ENCODE results near the gene EBP.
"Not testable (repeated sequence)": the region's sequence is repeated elsewhere in the genome, so short reads cannot be mapped to it uniquely, and the experiment has no call there.

The EBP gene

GRCh38 chrX:48508400-48509244 lies 13.0 kb upstream of the EBP start, which contains the start of gene PORCN:
Gene PORCN (plus strand): TSS chrX:48508992. CDS start chrX:48509821, 829 bp downstream.
- Mint-ChIP-seq H3K27me3 (peaks cover 0 to 4% of the 10 kb centered on the region in 2 donors), H3K4me3 (peak within 1 kb of the TSS; percentile 93 to 96), H3K9me3 (no peaks in the 10 kb centered on the region), H3K4me1 (peaks cover 18 to 29% of the 10 kb centered on the region in 2 donors), H3K27ac (peak within 1 kb of the TSS; percentile 97), H3K36me3 (peaks cover 8 to 12% of the 10 kb centered on the region in 2 donors)
- ATAC-seq (replicated peaks) (peak; percentile 87 to 92), DNase-seq (peak; percentile 70)

DNA sequence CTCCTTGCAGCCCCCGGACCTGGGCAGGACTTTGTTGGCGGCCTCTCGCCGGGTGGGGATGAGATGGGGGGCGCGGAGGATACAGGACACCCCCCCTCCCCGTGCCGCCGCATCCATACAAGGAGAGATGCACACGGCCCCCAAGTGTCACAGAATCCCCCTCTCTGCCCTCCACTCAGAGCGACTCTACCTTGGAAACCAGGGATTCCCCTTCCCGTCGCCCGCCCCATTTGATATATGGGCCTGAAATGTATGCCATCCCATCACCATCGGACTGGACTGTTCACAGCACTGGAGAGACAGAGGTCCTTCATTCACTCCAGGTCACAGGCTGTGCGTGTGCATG lies 12.4 kb upstream of the EBP start:
- no peaks in the 10 kb centered on the region for H3K9me3 Mint-ChIP-seq
- H3K36me3 Mint-ChIP-seq, result peaks cover 8 to 12% of the 10 kb centered on the region in 2 donors
- peak overlapping the region; percentile 93 to 96 for H3K4me3 Mint-ChIP-seq
- ATAC-seq (replicated peaks) (peak; percentile 23 to 29), DNase-seq (no peak)
- H3K27ac Mint-ChIP-seq, result peak overlapping the region; percentile 97
- peaks cover 18 to 29% of the 10 kb centered on the region in 2 donors for H3K4me1 Mint-ChIP-seq
- peaks cover 0 to 4% of the 10 kb centered on the region in 2 donors for H3K27me3 Mint-ChIP-seq

- Mint-ChIP-seq H3K4me1 (peaks cover 18 to 29% of the 10 kb centered on the region in 2 donors), H3K36me3 (peaks cover 8 to 15% of the 10 kb centered on the region in 2 donors), H3K9me3 (no peaks in the 10 kb centered on the region), H3K4me3 (peak overlapping the region; percentile 93 to 96), H3K27me3 (peaks cover 0 to 4% of the 10 kb centered on the region in 2 donors), H3K27ac (peak overlapping the region; percentile 97)
- ATAC-seq (replicated peaks) (no peak), DNase-seq (no peak)
Measured at GRCh38 chrX:48509619-48510018, 12.0 kb upstream of the EBP start.

GRCh38 chrX:48511560-48511959 lies 10.0 kb upstream of the EBP start:
- Mint-ChIP-seq H3K9me3 (no peaks in the 10 kb centered on the region), H3K36me3 (peaks cover 16 to 22% of the 10 kb centered on the region in 2 donors), H3K27ac (no peak overlapping the region), H3K4me1 (peaks cover 18 to 29% of the 10 kb centered on the region in 2 donors), H3K4me3 (no peak overlapping the region), H3K27me3 (peaks cover 0 to 4% of the 10 kb centered on the region in 2 donors)
- ATAC-seq (replicated peaks) (no peak), DNase-seq (no peak)

DNA sequence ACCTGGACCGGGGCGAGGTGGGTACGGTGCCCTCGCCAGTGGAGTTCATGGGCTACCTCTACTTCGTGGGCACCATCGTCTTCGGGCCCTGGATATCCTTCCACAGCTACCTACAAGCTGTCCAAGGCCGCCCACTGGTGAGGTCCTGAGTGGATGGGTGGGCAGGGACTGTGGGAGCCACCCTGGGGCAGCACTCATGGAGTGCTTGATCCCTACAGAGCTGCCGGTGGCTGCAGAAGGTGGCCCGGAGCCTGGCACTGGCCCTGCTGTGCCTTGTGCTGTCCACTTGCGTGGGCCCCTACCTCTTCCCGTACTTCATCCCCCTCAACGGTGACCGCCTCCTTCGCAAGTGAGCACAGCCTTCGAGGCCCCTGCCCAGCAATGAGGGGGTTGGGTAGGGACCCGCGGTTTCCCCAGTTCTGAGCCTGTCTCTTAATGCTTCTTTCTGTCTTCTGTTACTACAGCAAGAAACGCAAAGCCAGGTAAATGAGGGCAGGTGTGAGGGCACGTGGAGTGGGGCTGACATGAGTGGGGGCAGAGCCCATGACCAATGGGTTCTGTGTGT lies 9.2 kb upstream of the EBP start:
- H3K27ac Mint-ChIP-seq, result no peak overlapping the region
- peaks cover 0 to 4% of the 10 kb centered on the region in 2 donors for H3K27me3 Mint-ChIP-seq
- H3K4me3 Mint-ChIP-seq, result no peak overlapping the region
- peaks cover 18 to 29% of the 10 kb centered on the region in 2 donors for H3K4me1 Mint-ChIP-seq
- no peak for ATAC-seq (replicated peaks)
- H3K9me3 Mint-ChIP-seq, result no peaks in the 10 kb centered on the region
- DNase-seq, result no peak
- H3K36me3 Mint-ChIP-seq, result peaks cover 20 to 22% of the 10 kb centered on the region in 2 donors

- H3K27ac Mint-ChIP-seq, result no peak overlapping the region
- peaks cover 20 to 22% of the 10 kb centered on the region in 2 donors for H3K36me3 Mint-ChIP-seq
- peaks cover 0 to 4% of the 10 kb centered on the region in 2 donors for H3K27me3 Mint-ChIP-seq
- DNase-seq, result no peak
- no peaks in the 10 kb centered on the region for H3K9me3 Mint-ChIP-seq
- no peak overlapping the region for H3K4me3 Mint-ChIP-seq
- ATAC-seq (replicated peaks), result no peak
- peaks cover 15 to 24% of the 10 kb centered on the region in 2 donors for H3K4me1 Mint-ChIP-seq
Measured at GRCh38 chrX:48513670-48514069, 7.9 kb upstream of the EBP start.

DNA sequence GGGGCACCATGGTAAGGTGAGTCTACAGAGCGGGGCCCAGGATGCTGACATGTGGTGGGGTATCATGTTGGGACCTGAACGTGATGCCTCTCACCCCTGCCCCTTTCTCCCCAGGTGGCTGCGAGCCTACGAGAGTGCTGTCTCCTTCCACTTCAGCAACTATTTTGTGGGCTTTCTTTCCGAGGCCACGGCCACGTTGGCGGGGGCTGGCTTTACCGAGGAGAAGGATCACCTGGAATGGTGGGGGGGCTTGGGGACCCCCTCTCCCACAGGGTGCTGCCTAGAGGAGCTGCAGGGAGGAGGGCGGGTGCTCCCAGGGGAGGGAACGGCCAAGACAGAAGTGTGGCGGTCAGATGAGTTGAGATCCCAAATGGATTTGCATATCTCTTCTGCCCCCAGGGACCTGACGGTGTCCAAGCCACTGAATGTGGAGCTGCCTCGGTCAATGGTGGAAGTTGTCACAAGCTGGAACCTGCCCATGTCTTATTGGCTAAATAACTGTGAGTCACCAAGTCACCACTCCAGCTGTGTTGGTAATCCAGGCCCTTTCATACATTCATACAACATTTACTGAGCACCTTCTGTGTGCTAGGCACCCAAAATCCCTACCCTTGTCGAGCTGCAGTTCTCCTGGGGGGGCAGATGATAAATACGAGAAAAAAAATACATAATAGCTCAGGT lies 7.3 kb upstream of the EBP start:
- DNase-seq, result no peak
- Mint-ChIP-seq H3K9me3 (no peaks in the 10 kb centered on the region), H3K36me3 (peaks cover 20 to 22% of the 10 kb centered on the region in 2 donors), H3K4me1 (peaks cover 13 to 22% of the 10 kb centered on the region in 2 donors), H3K27ac (no peak overlapping the region), H3K4me3 (no peak overlapping the region), H3K27me3 (peaks cover 0 to 4% of the 10 kb centered on the region in 2 donors)
- ATAC-seq (replicated peaks), result no peak

- no peak overlapping the region for H3K4me3 Mint-ChIP-seq
- H3K9me3 Mint-ChIP-seq, result no peaks in the 10 kb centered on the region
- DNase-seq (no peak), ATAC-seq (replicated peaks) (no peak)
- H3K27ac Mint-ChIP-seq, result no peak overlapping the region
- peaks cover 20% of the 10 kb centered on the region in 2 donors for H3K36me3 Mint-ChIP-seq
- peaks cover 6 to 15% of the 10 kb centered on the region in 2 donors for H3K4me1 Mint-ChIP-seq
- H3K27me3 Mint-ChIP-seq, result peaks cover 0 to 4% of the 10 kb centered on the region in 2 donors
Measured at GRCh38 chrX:48514868-48515460, 6.6 kb upstream of the EBP start.

DNA sequence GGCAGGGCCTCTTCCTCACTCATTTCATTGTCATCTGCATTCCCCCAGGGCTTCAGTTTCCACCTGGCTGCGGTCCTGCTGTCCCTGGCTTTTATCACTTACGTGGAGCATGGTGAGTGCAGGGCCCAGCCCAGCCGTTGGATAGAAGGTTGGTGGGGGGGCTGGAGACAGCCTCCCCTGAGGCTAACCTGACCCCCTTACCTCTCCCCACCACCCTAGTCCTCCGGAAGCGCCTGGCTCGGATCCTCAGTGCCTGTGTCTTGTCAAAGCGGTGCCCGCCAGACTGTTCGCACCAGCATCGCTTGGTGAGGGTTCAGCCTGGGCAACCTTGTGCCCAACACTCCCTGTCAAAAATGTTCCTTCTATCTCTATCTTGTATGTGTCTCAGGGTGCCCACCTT lies 5.8 kb upstream of the EBP start:
- no peak overlapping the region for H3K4me3 Mint-ChIP-seq

DNA sequence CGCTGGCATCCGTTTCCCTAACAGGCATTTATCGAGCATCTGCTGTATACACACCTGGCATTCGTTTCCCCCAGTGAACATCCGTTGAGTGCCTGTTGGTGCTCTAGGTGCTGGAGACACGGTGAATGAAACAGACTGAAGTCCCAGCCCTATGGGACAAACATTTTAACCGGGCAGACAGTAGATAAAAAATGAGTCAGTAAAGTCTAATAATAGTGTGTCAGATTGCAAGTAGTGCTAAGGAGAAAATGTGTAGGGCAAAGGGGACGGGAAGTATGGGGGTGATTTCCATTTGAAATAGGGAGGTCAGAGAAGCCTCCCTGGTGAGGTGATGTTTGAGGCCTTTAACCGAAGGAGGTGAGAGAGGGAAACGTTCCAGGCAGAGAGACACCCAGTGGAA lies 5.3 kb upstream of the EBP start:
- Mint-ChIP-seq H3K4me3 (no peak overlapping the region), H3K9me3 (peaks cover 0 to 5% of the 10 kb centered on the region in 2 donors), H3K27me3 (peaks cover 0 to 4% of the 10 kb centered on the region in 2 donors), H3K27ac (no peak overlapping the region), H3K36me3 (peaks cover 16 to 20% of the 10 kb centered on the region in 2 donors), H3K4me1 (peaks cover 6 to 15% of the 10 kb centered on the region in 2 donors)
- ATAC-seq (replicated peaks) (no peak), DNase-seq (no peak)

More for the DNA sequence above, 5.8 kb upstream of the EBP start:
- ATAC-seq (replicated peaks), result no peak
- no peak overlapping the region for H3K27ac Mint-ChIP-seq
- H3K4me1 Mint-ChIP-seq, result peaks cover 5 to 15% of the 10 kb centered on the region in 2 donors
- H3K36me3 Mint-ChIP-seq, result peaks cover 20 to 23% of the 10 kb centered on the region in 2 donors
- no peak for DNase-seq
- H3K9me3 Mint-ChIP-seq, result peaks cover 0 to 3% of the 10 kb centered on the region in 2 donors
- peaks cover 0 to 4% of the 10 kb centered on the region in 2 donors for H3K27me3 Mint-ChIP-seq

- Mint-ChIP-seq H3K27me3 (peaks cover 0 to 3% of the 10 kb centered on the region in 2 donors), H3K27ac (no peak overlapping the region), H3K4me3 (no peak overlapping the region), H3K4me1 (peaks cover 5 to 12% of the 10 kb centered on the region in 2 donors), H3K9me3 (peaks cover 0 to 5% of the 10 kb centered on the region in 2 donors), H3K36me3 (peaks cover 13 to 17% of the 10 kb centered on the region in 2 donors)
- DNase-seq, result no peak
- no peak for ATAC-seq (replicated peaks)
Measured at GRCh38 chrX:48516987-48517386, 4.6 kb upstream of the EBP start.

DNA sequence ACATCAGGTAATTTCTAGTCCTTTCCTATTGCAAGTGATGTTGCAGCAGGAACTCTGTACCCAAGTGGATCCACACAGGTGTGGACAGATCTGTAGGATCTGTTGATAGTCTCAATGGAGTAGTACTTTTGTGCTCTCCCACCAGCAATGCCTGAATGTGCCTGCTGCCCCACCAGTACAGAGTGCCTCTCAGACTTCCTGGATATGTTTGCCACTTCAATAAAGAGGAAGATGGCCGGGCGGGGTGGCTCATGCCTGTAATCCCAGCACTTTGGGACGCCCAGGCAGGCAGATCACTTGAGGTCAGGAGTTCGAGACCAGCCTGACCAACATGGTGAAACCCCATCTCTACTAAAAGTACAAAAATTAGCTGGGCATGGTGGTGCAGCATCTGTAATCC lies 2.1 kb upstream of the EBP start:
- H3K27ac Mint-ChIP-seq, DNase-seq: not testable (repeated sequence)

DNA sequence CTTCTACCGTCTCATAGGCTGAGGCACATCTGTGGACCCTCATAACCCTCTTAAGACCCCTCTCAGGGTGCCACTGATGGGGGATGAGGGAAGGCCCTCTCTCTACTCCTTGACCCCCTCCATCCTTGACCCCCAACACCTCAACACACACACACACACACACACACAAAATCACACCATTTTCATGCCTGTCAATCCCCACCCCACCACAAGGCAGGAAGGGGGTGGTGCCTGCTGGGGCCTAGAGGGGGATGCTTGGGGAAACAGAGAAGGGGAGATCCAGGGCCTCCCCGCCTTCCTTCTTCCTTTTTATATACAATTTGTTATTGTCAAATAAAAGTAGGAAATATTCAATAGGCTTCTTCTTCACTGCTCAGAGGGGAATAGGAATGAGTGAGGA lies 1.2 kb upstream of the EBP start:
- Mint-ChIP-seq H3K4me3 (peak overlapping the region in 1 of 2 donors; percentile 87), H3K27ac (peak overlapping the region; percentile 80), H3K9me3 (peaks cover 0 to 8% of the 10 kb centered on the region in 2 donors), H3K36me3 (peaks cover 10% of the 10 kb centered on the region in 2 donors), H3K4me1 (peaks cover 9 to 17% of the 10 kb centered on the region in 2 donors), H3K27me3 (no peaks in the 10 kb centered on the region)
- no peak for ATAC-seq (replicated peaks)
- DNase-seq, result no peak

More for the DNA sequence above, 2.1 kb upstream of the EBP start:
- H3K36me3 Mint-ChIP-seq, result peaks cover 16 to 19% of the 10 kb centered on the region in 2 donors
- not testable (repeated sequence) for H3K9me3 Mint-ChIP-seq; H3K4me3 Mint-ChIP-seq; H3K27me3 Mint-ChIP-seq; ATAC-seq (replicated peaks)
- peaks cover 9 to 17% of the 10 kb centered on the region in 2 donors for H3K4me1 Mint-ChIP-seq

- peak overlapping the region; percentile 80 for H3K27ac Mint-ChIP-seq
- peak in 1 of 2 donors; percentile 4 for ATAC-seq (replicated peaks)
- H3K27me3 Mint-ChIP-seq, result no peaks in the 10 kb centered on the region
- peaks cover 0 to 8% of the 10 kb centered on the region in 2 donors for H3K9me3 Mint-ChIP-seq
- DNase-seq, result no peak
- H3K4me3 Mint-ChIP-seq, result peak overlapping the region; percentile 84 to 87
- H3K36me3 Mint-ChIP-seq, result peaks cover 10% of the 10 kb centered on the region in 2 donors
- H3K4me1 Mint-ChIP-seq, result peaks cover 9 to 17% of the 10 kb centered on the region in 2 donors
Measured at GRCh38 chrX:48520976-48521352, 644 bp upstream of the EBP start.

Data from stimulated activated naive B cell treated with anti-CD40 and anti-IgM and Interleukin-4, amounts not matched to agents 10 μg/mL and 1 μg/mL and 100 μg/mL, for 72 hours (primary cell).